ENCODE measurements around the gene LUZP1. TPM values are rescaled to one million over a fixed set of nuclear protein-coding genes. Genes with fewer than 3 reads are reported as not detected.

LUZP1 gene
- total and polyA plus RNA-seq, 2 donors (not counting 3 experiments of a cell fraction or from before 2014, with no cell fraction given) = 26.3 to 82.4 TPM

DNA sequence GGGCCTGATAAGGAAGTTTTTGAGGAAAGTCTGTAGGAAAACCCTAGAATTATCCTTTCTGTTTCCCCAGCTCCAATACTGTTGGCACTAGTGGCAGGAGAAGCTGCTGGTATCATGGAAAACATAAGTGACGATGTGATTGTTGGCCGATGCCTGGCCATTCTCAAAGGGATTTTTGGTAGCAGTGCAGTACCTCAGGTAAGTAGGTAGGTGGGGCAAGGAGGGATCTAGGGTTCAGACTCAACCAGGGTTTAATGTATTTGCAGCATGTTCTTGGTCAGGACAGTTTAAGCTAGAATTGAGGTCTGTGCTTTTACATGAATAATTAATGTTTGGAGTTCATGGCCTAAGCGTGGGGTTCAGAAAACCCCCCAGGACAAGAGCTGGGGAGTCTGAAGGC, 87.3 kb downstream of the LUZP1 start:
- Histone ChIP-seq H3K36me3 (ENCODE audit: control insufficient read depth in 2 of 2, extremely low read depth in 1 of 2, insufficient read depth in 2 of 2, low read length in 2 of 2) (peaks cover 34 to 44% of the 10 kb centered on the region in 2 experiments), H3K9me1 (replicated peaks; ENCODE audit: control insufficient read depth, extremely low read depth, insufficient read depth, low read length) (no peaks in the 10 kb centered on the region), H3K4me2 (ENCODE audit: insufficient read depth, low read length) (no peak overlapping the region), H3K9ac (replicated peaks; ENCODE audit: extremely low read depth, insufficient read depth, low read length) (no peak overlapping the region), H3K27ac (ENCODE audit: insufficient read depth, low read depth, low read length) (no peak overlapping the region), H4K20me1 (replicated peaks; ENCODE audit: control insufficient read depth, extremely low read depth, insufficient read depth, low read length) (no peaks in the 10 kb centered on the region), H3K27me3 (ENCODE audit: control insufficient read depth in 2 of 2, insufficient read depth in 2 of 2, low read length in 2 of 2) (no peaks in the 10 kb centered on the region), H3K79me2 (ENCODE audit: control insufficient read depth, insufficient read depth, low read length) (peaks cover 6% of the 10 kb centered on the region), H3K4me1 (ENCODE audit: control insufficient read depth, extremely low read depth, insufficient read depth, low read length) (peaks cover 11% of the 10 kb centered on the region), H3K9me3 (replicated peaks; ENCODE audit: control insufficient read depth, insufficient read depth, low read length) (no peaks in the 10 kb centered on the region), H2AFZ (ENCODE audit: low read depth, low read length) (no peak overlapping the region), H3K4me3 (replicated peaks in 1 of 3; ENCODE audit: insufficient read depth in 1 of 3, low read depth in 1 of 3, low read length in 3 of 3) (no peak overlapping the region)
- CTCF ChIA-PET = interaction anchor here (1.0 to 5.7 kb wide), 6 partner anchors 9 to 105 kb away, joined by 3 to 36 read pairs (median 4); no protein-coding TSS in a partner anchor
- dilution Hi-C loops (cut with MboI; ENCODE audit: extremely low pct_ligation_motif_present, low sequenced_read_pairs) (no loop called here), intact Hi-C loops (cut with micrococcal nuclease) (loop anchor here (5.0 kb wide), 1 partner anchor 104 kb away; no protein-coding TSS in a partner anchor)
- DNase-seq (ENCODE audit: low read depth, low spot score) = no peak
- no TSS peak for BruUV-seq (replicated peaks)
- POLR2A ChIA-PET = no interaction called here
- no peak for FAIRE-seq
- no peak for TF ChIP-seq EZH2 (IDR thresholded peaks at IDR 0.05; ENCODE audit: borderline replicate concordance, low read depth, low read length, severe bottlenecking)
- TF ChIP-seq MYC (IDR thresholded peaks at IDR 0.05; ENCODE audit: low read depth, low read length) = no peak
- no peak for TF ChIP-seq POLR2AphosphoS5 (IDR thresholded peaks at IDR 0.05; ENCODE audit: insufficient read depth, low read depth, low read length)
- TF ChIP-seq JUN (IDR thresholded peaks at IDR 0.05; ENCODE audit: borderline replicate concordance, insufficient read depth, insufficient read length, low read depth) = no peak
- TF ChIP-seq, protein P1, sequence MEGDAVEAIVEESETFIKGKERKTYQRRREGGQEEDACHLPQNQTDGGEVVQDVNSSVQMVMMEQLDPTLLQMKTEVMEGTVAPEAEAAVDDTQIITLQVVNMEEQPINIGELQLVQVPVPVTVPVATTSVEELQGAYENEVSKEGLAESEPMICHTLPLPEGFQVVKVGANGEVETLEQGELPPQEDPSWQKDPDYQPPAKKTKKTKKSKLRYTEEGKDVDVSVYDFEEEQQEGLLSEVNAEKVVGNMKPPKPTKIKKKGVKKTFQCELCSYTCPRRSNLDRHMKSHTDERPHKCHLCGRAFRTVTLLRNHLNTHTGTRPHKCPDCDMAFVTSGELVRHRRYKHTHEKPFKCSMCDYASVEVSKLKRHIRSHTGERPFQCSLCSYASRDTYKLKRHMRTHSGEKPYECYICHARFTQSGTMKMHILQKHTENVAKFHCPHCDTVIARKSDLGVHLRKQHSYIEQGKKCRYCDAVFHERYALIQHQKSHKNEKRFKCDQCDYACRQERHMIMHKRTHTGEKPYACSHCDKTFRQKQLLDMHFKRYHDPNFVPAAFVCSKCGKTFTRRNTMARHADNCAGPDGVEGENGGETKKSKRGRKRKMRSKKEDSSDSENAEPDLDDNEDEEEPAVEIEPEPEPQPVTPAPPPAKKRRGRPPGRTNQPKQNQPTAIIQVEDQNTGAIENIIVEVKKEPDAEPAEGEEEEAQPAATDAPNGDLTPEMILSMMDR (IDR thresholded peaks at IDR 0.05; ENCODE audit: extremely low read depth in 1 of 2, insufficient read depth in 1 of 2, low read depth in 1 of 2, low read length in 2 of 2) = peak in 1 of 2 donors; percentile 6
- no peak for TF ChIP-seq GATA2 (IDR thresholded peaks at IDR 0.05; ENCODE audit: insufficient read depth, insufficient read length, low read depth, low read length)
